ENCODE data around the gene RHOXF2.
"Not testable (repeated sequence)": the region's sequence is repeated elsewhere in the genome, so short reads cannot be mapped to it uniquely, and the experiment has no call there.

- not testable (repeated sequence) for TF ChIP-seq POLR2A, CTCF (IDR thresholded peaks at IDR 0.05)
These were observed 37.4 kb downstream of the RHOXF2 start for GRCh38 chrX:120195786-120196185.

Data from thyroid gland (tissue), 4 donors.